ENCODE measurements around the gene COPS6. TPM values are rescaled to one million over a fixed set of nuclear protein-coding genes. Genes with fewer than 3 reads are reported as not detected.

The COPS6 gene
- total and polyA plus RNA-seq, 7 donors: 82.9 to 145 (median 118) TPM

GRCh38 chr7:100087055-100087750 lies 1.6 kb upstream of the COPS6 start:
- ATAC-seq (no peak), DNase-seq (no peak)
- no peaks in the 10 kb centered on the region for H3K9me3 ChIP-seq
- H3K27me3 ChIP-seq (ENCODE audit: insufficient read depth in 3 of 3, low read length in 2 of 3): no peaks in the 10 kb centered on the region
- H3K4me1 ChIP-seq: peaks cover 12% of the 10 kb centered on the region
- intact Hi-C loops (cut with DNase I): loop anchor here in 1 of 2 donors (5.0 kb wide), 1 partner anchor 40 kb away; the partner anchor contains the start of gene MBLAC1
- no peak overlapping the region for H3K4me3 ChIP-seq
- no peak overlapping the region for H3K27ac ChIP-seq
- no peak for TF ChIP-seq CTCF (IDR thresholded peaks at IDR 0.05)
- WGBS, 3 donors: 83 to 85% (median 85%) methylated on average over 10 of the region's 10 CpGs
- H3K36me3 ChIP-seq (ENCODE audit: insufficient read depth in 1 of 2, low read depth in 1 of 2): peaks cover 0 to 22% of the 10 kb centered on the region in 2 donors

- peak overlapping the region; percentile 85 for H3K4me3 ChIP-seq
- peaks cover 4 to 31% of the 10 kb centered on the region in 2 donors for H3K36me3 ChIP-seq (ENCODE audit: insufficient read depth in 1 of 2, low read depth in 1 of 2)
- H3K27me3 ChIP-seq (ENCODE audit: insufficient read depth in 3 of 3, low read length in 2 of 3): no peaks in the 10 kb centered on the region
- intact Hi-C loops (cut with DNase I): loop anchor here in 1 of 2 donors (5.0 kb wide), 1 partner anchor 39 kb away; the partner anchor contains the start of gene MBLAC1
- ATAC-seq (peak in 2 of 4 donors; percentile 14 to 25), DNase-seq (no peak)
- H3K9me3 ChIP-seq: no peaks in the 10 kb centered on the region
- H3K27ac ChIP-seq: peak overlapping the region; percentile 90
- peaks cover 14% of the 10 kb centered on the region for H3K4me1 ChIP-seq
- no peak for TF ChIP-seq CTCF (IDR thresholded peaks at IDR 0.05)
- 75 to 82% (median 76%) methylated on average over 11 of the region's 11 CpGs for WGBS, 3 donors
Observed at GRCh38 chr7:100088095-100088620, 611 bp upstream of the COPS6 start.

GRCh38 chr7:100089458-100090196 lies 858 bp downstream of the COPS6 start:
- intact Hi-C loops (cut with DNase I): loop anchor here (5.0 kb wide), 1 partner anchor 38 kb away; the partner anchor contains the start of gene MBLAC1 (in 2 of the 2)

More at GRCh38 chr7:100089458-100090196, 858 bp downstream of the COPS6 start:
- Histone ChIP-seq H3K9me3 (no peaks in the 10 kb centered on the region), H3K4me1 (peaks cover 21% of the 10 kb centered on the region), H3K4me3 (peak overlapping the region; percentile 85), H3K27me3 (ENCODE audit: insufficient read depth in 3 of 3, low read length in 2 of 3) (no peaks in the 10 kb centered on the region), H3K36me3 (ENCODE audit: insufficient read depth in 1 of 2, low read depth in 1 of 2) (peaks cover 4 to 46% of the 10 kb centered on the region in 2 donors), H3K27ac (peak overlapping the region; percentile 90)
- DNase-seq (no peak), ATAC-seq (no peak)
- TF ChIP-seq CTCF (IDR thresholded peaks at IDR 0.05): no peak
- 23 to 29% (median 25%) methylated on average over 7 of the region's 7 CpGs for WGBS, 3 donors

Measured in psoas muscle (tissue), 8 donors.